C4-2B (cell line): ENCODE results near the gene PRKCE.

ENCODE experiments used
- H3K27ac ChIP-seq: fragments of 450-650 bp; 2 replicates; pipeline ENCODE4 v1.5.1; 2017
- ZFX ChIP-seq: fragments of 450-650 bp; IDR thresholded peaks from 2 replicates; pipeline ENCODE4 v1.6.1; 2017
- TF ChIP-seq, protein P1 (sequence below): fragments of 450-650 bp; conservative IDR thresholded peaks from 2 replicates; pipeline ENCODE4 v1.5.1; 2017; ENCODE audit warnings: mild to moderate bottlenecking

The PRKCE gene

GRCh38 chr2:46163098-46163430, 511.6 kb downstream of the PRKCE start:
- TF ChIP-seq, protein P1, sequence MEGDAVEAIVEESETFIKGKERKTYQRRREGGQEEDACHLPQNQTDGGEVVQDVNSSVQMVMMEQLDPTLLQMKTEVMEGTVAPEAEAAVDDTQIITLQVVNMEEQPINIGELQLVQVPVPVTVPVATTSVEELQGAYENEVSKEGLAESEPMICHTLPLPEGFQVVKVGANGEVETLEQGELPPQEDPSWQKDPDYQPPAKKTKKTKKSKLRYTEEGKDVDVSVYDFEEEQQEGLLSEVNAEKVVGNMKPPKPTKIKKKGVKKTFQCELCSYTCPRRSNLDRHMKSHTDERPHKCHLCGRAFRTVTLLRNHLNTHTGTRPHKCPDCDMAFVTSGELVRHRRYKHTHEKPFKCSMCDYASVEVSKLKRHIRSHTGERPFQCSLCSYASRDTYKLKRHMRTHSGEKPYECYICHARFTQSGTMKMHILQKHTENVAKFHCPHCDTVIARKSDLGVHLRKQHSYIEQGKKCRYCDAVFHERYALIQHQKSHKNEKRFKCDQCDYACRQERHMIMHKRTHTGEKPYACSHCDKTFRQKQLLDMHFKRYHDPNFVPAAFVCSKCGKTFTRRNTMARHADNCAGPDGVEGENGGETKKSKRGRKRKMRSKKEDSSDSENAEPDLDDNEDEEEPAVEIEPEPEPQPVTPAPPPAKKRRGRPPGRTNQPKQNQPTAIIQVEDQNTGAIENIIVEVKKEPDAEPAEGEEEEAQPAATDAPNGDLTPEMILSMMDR, result no peak
- no peak for TF ChIP-seq ZFX

GRCh38 chr2:46163804-46164528, 512.5 kb downstream of the PRKCE start:
- no peak overlapping the region for H3K27ac ChIP-seq
- TF ChIP-seq, protein P1, result no peak
- no peak for TF ChIP-seq ZFX

More at GRCh38 chr2:46163098-46163430, 511.6 kb downstream of the PRKCE start:
- H3K27ac ChIP-seq, result no peak overlapping the region

- TF ChIP-seq, protein P1, result no peak
- no peak for TF ChIP-seq ZFX
- H3K27ac ChIP-seq, result no peak overlapping the region
Observed at GRCh38 chr2:46164529-46165301, 513.2 kb downstream of the PRKCE start.

DNA sequence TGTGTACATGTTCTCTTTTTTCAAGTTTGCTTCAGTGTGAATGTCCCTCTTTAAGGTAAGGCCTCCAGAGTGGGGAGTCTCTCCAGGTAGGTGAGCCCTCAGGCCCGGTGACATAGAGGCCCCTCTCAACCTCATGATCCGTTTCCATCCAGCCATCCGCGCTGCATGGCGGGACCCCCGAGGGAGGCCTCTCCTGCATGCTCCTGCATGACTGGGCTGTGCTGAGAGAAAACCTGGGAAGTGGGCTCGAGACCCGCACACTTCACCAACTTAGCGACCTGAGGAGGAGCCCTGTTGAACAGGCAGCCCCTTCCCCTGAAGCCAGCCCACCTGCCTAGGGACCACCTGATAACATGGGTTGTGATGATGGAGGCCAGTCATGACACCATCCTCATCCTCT, 514.4 kb downstream of the PRKCE start:
- no peak overlapping the region for H3K27ac ChIP-seq
- TF ChIP-seq, protein P1, result no peak
- TF ChIP-seq ZFX, result no peak

GRCh38 chr2:46167406-46167805, 515.9 kb downstream of the PRKCE start:
- no peak overlapping the region for H3K27ac ChIP-seq
- TF ChIP-seq, protein P1, result no peak
- no peak for TF ChIP-seq ZFX

- no peak overlapping the region for H3K27ac ChIP-seq
Observed at GRCh38 chr2:46167924-46168323, 516.4 kb downstream of the PRKCE start.

DNA sequence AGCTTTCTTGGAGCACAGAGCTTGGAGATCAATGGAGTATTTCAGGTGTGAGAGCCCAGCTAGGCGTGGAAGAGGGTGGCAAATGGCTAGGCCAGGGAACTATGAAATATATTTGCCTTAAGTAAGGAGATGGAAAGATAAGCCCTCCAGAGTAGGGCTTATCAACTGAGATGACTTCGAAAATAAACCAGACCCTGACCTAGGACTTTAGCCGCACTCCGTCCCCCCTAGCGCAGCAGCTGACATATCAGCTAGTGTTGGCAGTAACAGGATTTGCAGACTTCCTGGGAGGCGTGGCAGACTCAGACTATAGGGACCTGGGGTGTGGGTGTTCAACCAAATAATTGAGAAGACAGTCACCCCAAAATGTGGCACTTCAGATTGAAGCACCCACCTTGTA, 518.0 kb downstream of the PRKCE start:
- H3K27ac ChIP-seq, result no peak overlapping the region
- TF ChIP-seq, protein P1, result no peak
- TF ChIP-seq ZFX, result no peak

More at GRCh38 chr2:46167924-46168323, 516.4 kb downstream of the PRKCE start:
- TF ChIP-seq ZFX, result no peak
